Activated CD4-positive, alpha-beta T cell treated with anti-CD3 and anti-CD28 coated beads, Interleukin-2, Interleukin-6, amounts not matched to agents 100 ng/mL and 50 ng/mL, durations not matched to agents 16 hours and 8 hours (primary cell): ENCODE measurements around the gene ARHGAP6.

Experiments
- DNase-seq: peaks from one replicate; pipeline ENCODE4 v3.0.0-alpha.2; 2020

Gene ARHGAP6

GRCh38 chrX:11665168-11666111, at the start of gene ARHGAP6:
ARHGAP6 (minus strand) TSS chrX:11665920; CDS start chrX:11664828, 1,092 bp downstream.
- DNase-seq = no peak

- DNase-seq = no peak
Measured at GRCh38 chrX:11704725-11705495, 39.2 kb upstream of the ARHGAP6 start.

GRCh38 chrX:11703855-11704254, 38.1 kb upstream of the ARHGAP6 start:
- DNase-seq = no peak

GRCh38 chrX:11702965-11703631, 37.4 kb upstream of the ARHGAP6 start:
- DNase-seq = no peak

GRCh38 chrX:11702420-11702819, 36.7 kb upstream of the ARHGAP6 start:
- no peak for DNase-seq

- DNase-seq = no peak
Measured at GRCh38 chrX:11698702-11699101, 33.0 kb upstream of the ARHGAP6 start.

- DNase-seq = no peak
Measured at GRCh38 chrX:11688201-11688600, 22.5 kb upstream of the ARHGAP6 start.

- no peak for DNase-seq
Measured at GRCh38 chrX:11687157-11687556, 21.4 kb upstream of the ARHGAP6 start.

- DNase-seq = no peak
Measured at GRCh38 chrX:11683057-11683456, 17.3 kb upstream of the ARHGAP6 start.

- no peak for DNase-seq
Measured at GRCh38 chrX:11678158-11678557, 12.4 kb upstream of the ARHGAP6 start.

- no peak for DNase-seq
Measured at GRCh38 chrX:11672213-11672612, 6.5 kb upstream of the ARHGAP6 start.

- no peak for DNase-seq
Measured at GRCh38 chrX:11670316-11670715, 4.6 kb upstream of the ARHGAP6 start.

- DNase-seq = no peak
Measured at GRCh38 chrX:11666952-11667685, 1.4 kb upstream of the ARHGAP6 start.

- no peak for DNase-seq
Measured at GRCh38 chrX:11666164-11666563, 444 bp upstream of the ARHGAP6 start.

- DNase-seq = no peak
Measured at GRCh38 chrX:11664211-11665167, 1.2 kb downstream of the ARHGAP6 start.

- no peak for DNase-seq
Measured at GRCh38 chrX:11663875-11664210, 1.9 kb downstream of the ARHGAP6 start.

GRCh38 chrX:11655282-11656015, 10.3 kb downstream of the ARHGAP6 start:
- no peak for DNase-seq

- no peak for DNase-seq
Measured at GRCh38 chrX:11648705-11649519, 16.8 kb downstream of the ARHGAP6 start.

GRCh38 chrX:11647138-11647537, 18.6 kb downstream of the ARHGAP6 start:
- DNase-seq = no peak
